Measurements from ENCODE around the gene ATG2B. TPM values are rescaled to one million over a fixed set of nuclear protein-coding genes. Genes with fewer than 3 reads are reported as not detected.

The ATG2B gene
- total RNA-seq, 2 experiments from 2014 or later, result 17.2 to 18.9 TPM

GRCh38 chr14:96271421-96271762, 91.7 kb downstream of the ATG2B start:
- H3K4me3 Mint-ChIP-seq, result no peak overlapping the region
- CTCF ChIA-PET, result no interaction called here
- no peaks in the 10 kb centered on the region for H3K36me3 Mint-ChIP-seq (ENCODE audit: low read depth)
- POLR2A ChIA-PET, result no interaction called here
- no peak for DNase-seq
- no peaks in the 10 kb centered on the region for H3K4me1 Mint-ChIP-seq
- H3K9me3 Mint-ChIP-seq, result peaks cover 8% of the 10 kb centered on the region
- no peak overlapping the region for H3K27ac Mint-ChIP-seq
- H3K27me3 Mint-ChIP-seq, result no peaks in the 10 kb centered on the region

GRCh38 chr14:96270565-96271420, 92.3 kb downstream of the ATG2B start:
- Mint-ChIP-seq H3K27ac (no peak overlapping the region), H3K9me3 (peaks cover 8% of the 10 kb centered on the region), H3K4me1 (no peaks in the 10 kb centered on the region), H3K4me3 (no peak overlapping the region), H3K27me3 (no peaks in the 10 kb centered on the region), H3K36me3 (ENCODE audit: low read depth) (no peaks in the 10 kb centered on the region)
- DNase-seq, result no peak
- ChIA-PET POLR2A (no interaction called here), CTCF (no interaction called here)

GRCh38 chr14:96269359-96269710, 93.8 kb downstream of the ATG2B start:
- Mint-ChIP-seq H3K27me3 (no peaks in the 10 kb centered on the region), H3K4me1 (no peaks in the 10 kb centered on the region), H3K36me3 (ENCODE audit: low read depth) (no peaks in the 10 kb centered on the region), H3K4me3 (no peak overlapping the region), H3K27ac (no peak overlapping the region), H3K9me3 (peaks cover 8% of the 10 kb centered on the region)
- ChIA-PET CTCF (no interaction called here), POLR2A (no interaction called here)
- no peak for DNase-seq

GRCh38 chr14:96268431-96269358, 94.4 kb downstream of the ATG2B start:
- H3K27ac Mint-ChIP-seq, result no peak overlapping the region
- H3K36me3 Mint-ChIP-seq (ENCODE audit: low read depth), result no peaks in the 10 kb centered on the region
- H3K9me3 Mint-ChIP-seq, result peaks cover 8% of the 10 kb centered on the region
- DNase-seq, result no peak
- H3K4me3 Mint-ChIP-seq, result no peak overlapping the region
- POLR2A ChIA-PET, result no interaction called here
- CTCF ChIA-PET, result no interaction called here
- no peaks in the 10 kb centered on the region for H3K27me3 Mint-ChIP-seq
- no peaks in the 10 kb centered on the region for H3K4me1 Mint-ChIP-seq

- Mint-ChIP-seq H3K9me3 (peaks cover 4% of the 10 kb centered on the region), H3K36me3 (ENCODE audit: low read depth) (no peaks in the 10 kb centered on the region), H3K27ac (no peak overlapping the region), H3K27me3 (no peaks in the 10 kb centered on the region), H3K4me1 (no peaks in the 10 kb centered on the region), H3K4me3 (no peak overlapping the region)
- POLR2A ChIA-PET, result no interaction called here
- CTCF ChIA-PET, result no interaction called here
- DNase-seq, result no peak
Measured at GRCh38 chr14:96267916-96268315, 95.2 kb downstream of the ATG2B start.

GRCh38 chr14:96267336-96267735, 95.8 kb downstream of the ATG2B start:
- Mint-ChIP-seq H3K36me3 (ENCODE audit: low read depth) (no peaks in the 10 kb centered on the region), H3K9me3 (peaks cover 4% of the 10 kb centered on the region), H3K4me1 (no peaks in the 10 kb centered on the region), H3K27ac (no peak overlapping the region), H3K27me3 (no peaks in the 10 kb centered on the region), H3K4me3 (no peak overlapping the region)
- ChIA-PET CTCF (no interaction called here), POLR2A (no interaction called here)
- DNase-seq, result no peak

- Mint-ChIP-seq H3K36me3 (ENCODE audit: low read depth) (no peaks in the 10 kb centered on the region), H3K4me3 (no peak overlapping the region), H3K27me3 (peaks cover 6% of the 10 kb centered on the region), H3K9me3 (no peaks in the 10 kb centered on the region), H3K4me1 (no peaks in the 10 kb centered on the region), H3K27ac (peak overlapping the region; percentile 46)
- CTCF ChIA-PET, result no interaction called here
- POLR2A ChIA-PET, result no interaction called here
- no peak for DNase-seq
Measured at GRCh38 chr14:96265383-96266095, 97.6 kb downstream of the ATG2B start.

GRCh38 chr14:96264853-96265252, 98.3 kb downstream of the ATG2B start:
- ChIA-PET CTCF (no interaction called here), POLR2A (no interaction called here)
- Mint-ChIP-seq H3K36me3 (ENCODE audit: low read depth) (no peaks in the 10 kb centered on the region), H3K27me3 (peaks cover 6% of the 10 kb centered on the region), H3K27ac (no peak overlapping the region), H3K9me3 (no peaks in the 10 kb centered on the region), H3K4me3 (no peak overlapping the region), H3K4me1 (no peaks in the 10 kb centered on the region)
- DNase-seq, result no peak

GRCh38 chr14:96264200-96264553, 99.0 kb downstream of the ATG2B start:
- no peak for DNase-seq
- CTCF ChIA-PET, result no interaction called here
- H3K9me3 Mint-ChIP-seq, result no peaks in the 10 kb centered on the region
- POLR2A ChIA-PET, result no interaction called here
- peaks cover 9% of the 10 kb centered on the region for H3K27me3 Mint-ChIP-seq
- no peak overlapping the region for H3K27ac Mint-ChIP-seq
- H3K4me3 Mint-ChIP-seq, result no peak overlapping the region
- no peaks in the 10 kb centered on the region for H3K4me1 Mint-ChIP-seq
- H3K36me3 Mint-ChIP-seq (ENCODE audit: low read depth), result no peaks in the 10 kb centered on the region

- CTCF ChIA-PET, result no interaction called here
Measured at GRCh38 chr14:96263347-96264199, 99.6 kb downstream of the ATG2B start.

GRCh38 chr14:96261772-96262655, 101.1 kb downstream of the ATG2B start:
- Mint-ChIP-seq H3K4me1 (no peaks in the 10 kb centered on the region), H3K27me3 (peaks cover 10% of the 10 kb centered on the region), H3K27ac (no peak overlapping the region), H3K4me3 (no peak overlapping the region), H3K9me3 (no peaks in the 10 kb centered on the region), H3K36me3 (ENCODE audit: low read depth) (no peaks in the 10 kb centered on the region)
- no peak for DNase-seq
- ChIA-PET POLR2A (no interaction called here), CTCF (no interaction called here)

More at GRCh38 chr14:96263347-96264199, 99.6 kb downstream of the ATG2B start:
- Mint-ChIP-seq H3K27ac (no peak overlapping the region), H3K4me3 (no peak overlapping the region), H3K4me1 (no peaks in the 10 kb centered on the region), H3K27me3 (peaks cover 9% of the 10 kb centered on the region), H3K36me3 (ENCODE audit: low read depth) (no peaks in the 10 kb centered on the region), H3K9me3 (no peaks in the 10 kb centered on the region)
- DNase-seq, result no peak
- POLR2A ChIA-PET, result no interaction called here

GRCh38 chr14:96261053-96261452, 102.1 kb downstream of the ATG2B start:
- POLR2A ChIA-PET, result no interaction called here
- Mint-ChIP-seq H3K36me3 (ENCODE audit: low read depth) (no peaks in the 10 kb centered on the region), H3K27ac (no peak overlapping the region), H3K9me3 (no peaks in the 10 kb centered on the region), H3K4me1 (no peaks in the 10 kb centered on the region), H3K27me3 (peaks cover 10% of the 10 kb centered on the region), H3K4me3 (no peak overlapping the region)
- CTCF ChIA-PET, result no interaction called here
- no peak for DNase-seq
